Upper lobe of left lung (tissue), 4 donors: ENCODE measurements around the gene PHTF2.

Experiments
- EP300 ChIP-seq, 4 donors: sonication (generic); formaldehyde crosslinking; IDR thresholded peaks; one replicate each; pipeline ENCODE4 v1.5.1; 2017; ENCODE audit warnings: antibody characterized with exemption in 4 of 4, control low read depth in 2 of 4
- POLR2A ChIP-seq, 4 donors: fragments of 450-650 bp; IDR thresholded peaks; one replicate each; pipeline ENCODE4 v1.5.1; 2016 to 2017; ENCODE audit warnings: antibody characterized with exemption in 4 of 4, mild to moderate bottlenecking in 2 of 4
- POLR2AphosphoS5 ChIP-seq, 2 donors: sonication (generic); formaldehyde crosslinking; IDR thresholded peaks; one replicate each; pipeline ENCODE4 v1.5.1; 2017; ENCODE audit warnings: antibody characterized with exemption in 2 of 2
- TF ChIP-seq, protein P1 (sequence below), 6 experiments: fragments of 450-650 bp in 4 of 6; fragments of 200-600 bp in 2 of 6; sonication (generic) in 2 of 6; IDR thresholded peaks; one replicate each; pipeline ENCODE4 v1.5.1; 2016 to 2019; ENCODE audit warnings: antibody characterized with exemption in 6 of 6

DNA sequence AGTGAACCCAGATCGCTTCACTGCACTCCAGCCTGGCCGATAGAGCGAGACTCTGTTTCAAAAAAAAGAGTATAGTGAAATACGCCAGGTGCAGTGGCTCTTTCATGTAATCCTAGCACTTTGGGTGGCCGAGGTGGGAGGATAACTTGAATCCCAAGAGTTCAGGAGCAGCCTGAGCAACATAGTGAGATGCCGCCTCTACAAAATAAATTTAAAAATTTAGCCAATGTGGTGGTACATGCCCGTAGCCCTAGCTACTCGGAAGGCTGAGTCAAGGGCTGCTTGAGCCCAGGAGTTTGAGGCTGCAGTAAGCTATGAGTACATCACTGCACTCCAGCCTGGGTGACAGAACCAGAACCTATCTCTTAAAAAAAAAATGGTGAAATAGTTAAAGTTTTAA lies 28.3 kb upstream of the PHTF2 start:
- TF ChIP-seq, protein P1, sequence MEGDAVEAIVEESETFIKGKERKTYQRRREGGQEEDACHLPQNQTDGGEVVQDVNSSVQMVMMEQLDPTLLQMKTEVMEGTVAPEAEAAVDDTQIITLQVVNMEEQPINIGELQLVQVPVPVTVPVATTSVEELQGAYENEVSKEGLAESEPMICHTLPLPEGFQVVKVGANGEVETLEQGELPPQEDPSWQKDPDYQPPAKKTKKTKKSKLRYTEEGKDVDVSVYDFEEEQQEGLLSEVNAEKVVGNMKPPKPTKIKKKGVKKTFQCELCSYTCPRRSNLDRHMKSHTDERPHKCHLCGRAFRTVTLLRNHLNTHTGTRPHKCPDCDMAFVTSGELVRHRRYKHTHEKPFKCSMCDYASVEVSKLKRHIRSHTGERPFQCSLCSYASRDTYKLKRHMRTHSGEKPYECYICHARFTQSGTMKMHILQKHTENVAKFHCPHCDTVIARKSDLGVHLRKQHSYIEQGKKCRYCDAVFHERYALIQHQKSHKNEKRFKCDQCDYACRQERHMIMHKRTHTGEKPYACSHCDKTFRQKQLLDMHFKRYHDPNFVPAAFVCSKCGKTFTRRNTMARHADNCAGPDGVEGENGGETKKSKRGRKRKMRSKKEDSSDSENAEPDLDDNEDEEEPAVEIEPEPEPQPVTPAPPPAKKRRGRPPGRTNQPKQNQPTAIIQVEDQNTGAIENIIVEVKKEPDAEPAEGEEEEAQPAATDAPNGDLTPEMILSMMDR (IDR thresholded peaks at IDR 0.05) = no peak
- no peak for TF ChIP-seq POLR2A (IDR thresholded peaks at IDR 0.05)
- no peak for TF ChIP-seq POLR2AphosphoS5 (IDR thresholded peaks at IDR 0.05)
- no peak for TF ChIP-seq EP300 (IDR thresholded peaks at IDR 0.05)
